GM19240 (cell line): ENCODE measurements around the gene OR10A5.
"Not testable (repeated sequence)": the region's sequence is repeated elsewhere in the genome, so short reads cannot be mapped to it uniquely, and the experiment has no call there.

Experiments used
- DNase-seq: peaks from one replicate; pipeline ENCODE4 v3.0.0; 2011; ENCODE audit warnings: low spot score; ENCODE audit not compliant: insufficient read length

Gene OR10A5

GRCh38 chr11:6875761-6876160 is 30.3 kb downstream of the OR10A5 start:
- no peak for DNase-seq

GRCh38 chr11:6876325-6876724 is 30.8 kb downstream of the OR10A5 start, which contains the start of gene OR10A4:
Gene OR10A4 (plus strand): TSS chr11:6876625. CDS start chr11:6876648, 23 bp downstream.
- DNase-seq, result no peak

- DNase-seq, result no peak
Observed at GRCh38 chr11:6876914-6877313, 31.4 kb downstream of the OR10A5 start.

- DNase-seq, result no peak
Observed at GRCh38 chr11:6882751-6883150, 37.3 kb downstream of the OR10A5 start.

- not testable (repeated sequence) for DNase-seq
Observed at GRCh38 chr11:6887711-6888110, 42.2 kb downstream of the OR10A5 start.

- no peak for DNase-seq
Observed at GRCh38 chr11:6888830-6889229, 43.3 kb downstream of the OR10A5 start.

- DNase-seq, result no peak
Observed at GRCh38 chr11:6889835-6890234, 44.4 kb downstream of the OR10A5 start.

- no peak for DNase-seq
Observed at GRCh38 chr11:6892400-6892799, 46.9 kb downstream of the OR10A5 start, which contains the start of gene OR2D2. Gene OR2D2 (minus strand): TSS chr11:6892500. CDS start chr11:6892500, 0 bp downstream.

GRCh38 chr11:6894097-6894496 is 48.6 kb downstream of the OR10A5 start:
- no peak for DNase-seq

GRCh38 chr11:6895010-6895409 is 49.5 kb downstream of the OR10A5 start:
- no peak for DNase-seq
